HG03025 (cell line): Measurements from ENCODE around the gene RPL15.

Experiments
- ATAC-seq: cut with Tn5 transposase; IDR thresholded peaks from one replicate; pipeline ENCODE4 v1.9.1; 2021; ENCODE audit warnings: mild to moderate bottlenecking, moderate library complexity; ENCODE audit not compliant: unreplicated experiment, low FRiP score

Gene RPL15

DNA sequence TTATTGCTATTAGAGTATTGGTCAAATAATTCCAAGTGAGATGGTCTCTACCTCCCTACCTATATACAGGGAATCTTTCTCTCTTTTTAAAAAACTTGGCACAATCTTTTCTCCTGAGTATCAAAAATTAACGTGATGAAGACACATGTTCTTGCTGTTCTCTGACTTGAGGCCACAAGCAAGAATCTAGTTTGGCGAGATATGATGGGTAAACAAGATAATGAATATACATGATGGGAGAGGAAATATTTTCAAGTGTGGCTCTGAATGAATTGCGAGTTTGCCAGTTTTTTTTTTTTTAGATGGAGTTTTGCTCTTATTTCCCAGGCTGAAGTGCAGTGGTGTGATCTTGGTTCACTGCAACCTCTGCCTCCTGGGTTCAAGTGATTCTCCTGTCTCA is 39.8 kb downstream of the RPL15 start:
- no peak for ATAC-seq

- no peak for ATAC-seq
These were observed 42.4 kb downstream of the RPL15 start for GRCh38 chr3:23959135-23959900.

DNA sequence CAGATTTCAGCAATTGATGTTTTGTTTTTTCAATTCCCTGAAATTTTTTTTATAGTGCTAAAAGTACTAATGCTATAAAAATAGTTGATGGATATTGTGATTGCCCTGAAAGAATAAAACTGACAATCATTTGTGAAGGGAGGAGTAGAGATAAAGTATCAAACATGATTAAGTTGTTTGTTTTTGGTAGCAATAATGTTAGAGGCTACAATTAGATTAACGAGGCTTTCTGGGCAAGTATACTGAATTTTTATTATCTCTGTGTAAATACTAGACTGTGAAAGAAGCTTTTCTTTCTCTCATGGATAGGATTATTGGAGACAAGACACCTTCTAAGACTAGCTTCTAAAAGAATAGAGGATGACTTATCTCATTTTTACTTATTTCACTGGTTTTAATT is 43.7 kb downstream of the RPL15 start:
- no peak for ATAC-seq

GRCh38 chr3:23961066-23961465 is 44.1 kb downstream of the RPL15 start:
- no peak for ATAC-seq

- no peak for ATAC-seq
These were observed 45.0 kb downstream of the RPL15 start for GRCh38 chr3:23961913-23962312.

DNA sequence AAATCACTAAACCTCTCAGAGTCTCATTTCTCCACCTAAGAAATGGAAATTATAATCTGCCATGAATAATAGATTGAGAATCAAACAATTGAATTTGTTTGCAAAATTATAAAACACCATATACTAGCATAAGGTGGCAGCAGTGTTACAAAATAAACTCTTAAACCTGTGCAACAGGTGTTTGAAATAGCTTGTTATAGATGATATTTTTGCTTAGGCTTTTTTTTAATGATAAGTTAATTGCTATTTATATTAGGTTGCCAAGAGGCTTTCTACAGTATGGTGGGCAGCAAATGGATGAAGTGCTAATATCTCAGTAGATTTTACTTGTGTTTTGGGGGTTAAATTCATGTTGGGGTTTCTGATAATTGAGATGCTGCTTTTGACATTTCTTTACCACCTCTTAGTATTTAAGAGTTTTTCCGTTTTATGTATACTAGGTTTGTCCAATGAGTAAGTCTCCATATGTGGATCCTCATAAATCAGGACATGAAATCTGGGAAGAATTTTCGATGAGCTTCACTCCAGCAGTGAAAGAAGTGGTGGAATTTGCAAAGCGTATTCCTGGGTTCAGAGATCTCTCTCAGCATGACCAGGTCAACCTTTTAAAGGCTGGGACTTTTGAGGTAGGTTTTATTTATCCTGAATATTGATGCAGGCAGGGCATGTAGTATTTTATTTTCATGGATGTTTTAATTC is 47.8 kb downstream of the RPL15 start:
- no peak for ATAC-seq

DNA sequence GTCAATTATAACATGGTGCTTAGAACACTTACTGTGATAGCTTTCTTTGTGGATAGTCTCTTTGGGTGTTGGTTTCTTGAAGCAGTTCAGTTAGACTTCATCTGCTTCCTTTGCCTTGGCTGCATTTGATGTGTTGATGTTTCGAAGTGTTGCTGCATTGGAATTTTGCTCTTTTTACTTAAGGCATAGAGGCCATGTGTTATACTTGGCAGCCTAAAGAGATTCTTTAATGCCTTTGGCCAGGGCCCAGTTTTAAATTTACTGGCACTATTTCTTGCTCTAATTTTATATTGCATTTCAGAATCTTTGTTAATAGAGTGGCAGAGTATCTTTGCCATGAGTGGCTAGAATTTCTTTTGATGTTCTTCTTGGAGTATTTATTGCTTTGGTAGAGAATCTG is 49.4 kb downstream of the RPL15 start:
- no peak for ATAC-seq

GRCh38 chr3:23968463-23969184 is 51.7 kb downstream of the RPL15 start:
- no peak for ATAC-seq

GRCh38 chr3:23969393-23969792 is 52.5 kb downstream of the RPL15 start:
- no peak for ATAC-seq
